Liver (tissue), 9 donors: ENCODE results near the gene SH3BP5. TPM values are rescaled to one million over a fixed set of nuclear protein-coding genes. Genes with fewer than 3 reads are reported as not detected.

ENCODE experiments used
- DNase-seq: peaks from one replicate; pipeline ENCODE4 v3.0.0-alpha.2; 2017; ENCODE audit warnings: low spot score
- H3K27ac ChIP-seq, 2 donors: one replicate each; pipeline ENCODE4 v1.7.0; 2013; ENCODE audit warnings: inconsistent platforms in 2 of 2, low read length in 2 of 2, control low read depth in 1 of 2, low read depth in 1 of 2, mild to moderate bottlenecking in 1 of 2
- H3K27me3 ChIP-seq, 4 donors: one replicate each; pipeline versions ENCODE4 v1.6.1 to v1.7.0; 2013; ENCODE audit warnings: low read length in 3 of 4, inconsistent platforms in 1 of 4, mild to moderate bottlenecking in 1 of 4, moderate library complexity in 1 of 4; ENCODE audit not compliant: control insufficient read depth in 4 of 4, insufficient read depth in 4 of 4
- H3K36me3 ChIP-seq, 4 donors: one replicate each; pipeline versions ENCODE4 v1.6.1 to v1.7.0; 2013; ENCODE audit warnings: low read length in 3 of 4, mild to moderate bottlenecking in 3 of 4, low read depth in 1 of 4, moderate library complexity in 1 of 4; ENCODE audit not compliant: control insufficient read depth in 4 of 4, insufficient read depth in 3 of 4
- H3K4me1 ChIP-seq, 4 donors: one replicate each; pipeline versions ENCODE4 v1.6.1 to v1.7.0; 2013; ENCODE audit warnings: low read length in 3 of 4, mild to moderate bottlenecking in 3 of 4, moderate library complexity in 1 of 4; ENCODE audit not compliant: control insufficient read depth in 4 of 4, insufficient read depth in 4 of 4
- H3K4me3 ChIP-seq, 3 donors: one replicate each; pipeline versions ENCODE4 v1.6.1 to v1.7.0; 2013; ENCODE audit warnings: low read length in 3 of 3, control low read depth in 1 of 3, low read depth in 1 of 3, mild to moderate bottlenecking in 1 of 3
- H3K9ac ChIP-seq, 2 donors: one replicate each; pipeline ENCODE4 v1.7.0; 2013; ENCODE audit warnings: low read length in 2 of 2, mild to moderate bottlenecking in 2 of 2, moderate library complexity in 2 of 2, control low read depth in 1 of 2, low read depth in 1 of 2
- H3K9me3 ChIP-seq, 4 donors: one replicate each; pipeline versions ENCODE4 v1.6.1 to v1.7.0; 2013; ENCODE audit warnings: low read length in 3 of 4; ENCODE audit not compliant: control insufficient read depth in 4 of 4
- ATF3 ChIP-seq: IDR thresholded peaks from 2 replicates; pipeline ENCODE4 v1.6.1; 2016; ENCODE audit warnings: antibody characterized with exemption
- CTCF ChIP-seq: fragments of 150-350 bp; IDR thresholded peaks from 2 replicates; pipeline ENCODE4 v1.5.1; 2017; ENCODE audit warnings: improper control_type of control experiment, low read depth, low read length; ENCODE audit not compliant: missing input control
- EGR1 ChIP-seq, 2 donors: IDR thresholded peaks; 2 replicates each; pipeline ENCODE4 v1.6.1; 2016 to 2018; ENCODE audit warnings: antibody characterized with exemption in 2 of 2, low read depth in 2 of 2
- FOXA1 ChIP-seq: IDR thresholded peaks from 2 replicates; pipeline ENCODE4 v1.6.1; 2016; ENCODE audit warnings: antibody characterized with exemption
- FOXA2 ChIP-seq: IDR thresholded peaks from 2 replicates; pipeline ENCODE4 v1.6.1; 2016; ENCODE audit warnings: antibody characterized with exemption
- GABPA ChIP-seq, 2 donors: IDR thresholded peaks in 1 of 2; conservative IDR thresholded peaks in 1 of 2; 2 replicates each; pipeline ENCODE4 v1.6.1; 2016; ENCODE audit warnings: antibody characterized with exemption in 2 of 2, mild to moderate bottlenecking in 1 of 2, moderate library complexity in 1 of 2
- HNF4A ChIP-seq, 2 donors: conservative IDR thresholded peaks; 2 replicates each; pipeline ENCODE4 v1.6.1; 2016; ENCODE audit warnings: antibody characterized with exemption in 2 of 2, mild to moderate bottlenecking in 2 of 2
- HNF4G ChIP-seq: IDR thresholded peaks from 2 replicates; pipeline ENCODE4 v1.6.1; 2016; ENCODE audit warnings: antibody characterized with exemption
- JUND ChIP-seq, 2 donors: IDR thresholded peaks; 2 replicates each; pipeline ENCODE4 v1.6.1; 2016; ENCODE audit warnings: antibody characterized with exemption in 2 of 2
- MAX ChIP-seq: IDR thresholded peaks from 2 replicates; pipeline ENCODE4 v1.6.1; 2016; ENCODE audit warnings: antibody characterized with exemption
- NR2F2 ChIP-seq: IDR thresholded peaks from 2 replicates; pipeline ENCODE4 v1.6.1; 2016; ENCODE audit warnings: antibody characterized with exemption
- RAD21 ChIP-seq, 2 donors: IDR thresholded peaks; 2 replicates each; pipeline ENCODE4 v1.6.1; 2016; ENCODE audit warnings: antibody characterized with exemption in 2 of 2, mild to moderate bottlenecking in 2 of 2
- REST ChIP-seq: IDR thresholded peaks from 2 replicates; pipeline ENCODE4 v1.6.1; 2016; ENCODE audit warnings: antibody characterized with exemption, mild to moderate bottlenecking
- RXRA ChIP-seq, 2 donors: IDR thresholded peaks; 2 replicates each; pipeline ENCODE4 v1.6.1; 2017 to 2018; ENCODE audit warnings: antibody characterized with exemption in 2 of 2, mild to moderate bottlenecking in 1 of 2
- SP1 ChIP-seq: IDR thresholded peaks from 2 replicates; pipeline ENCODE4 v1.6.1; 2018; ENCODE audit warnings: antibody characterized with exemption, mild to moderate bottlenecking
- TAF1 ChIP-seq: conservative IDR thresholded peaks from 2 replicates; pipeline ENCODE4 v1.6.1; 2016; ENCODE audit warnings: antibody characterized with exemption, mild to moderate bottlenecking
- YY1 ChIP-seq: IDR thresholded peaks from 2 replicates; pipeline ENCODE4 v1.6.1; 2016; ENCODE audit warnings: antibody characterized with exemption, mild to moderate bottlenecking
- WGBS: extraction: QIAGEN DNeasy Blood & Tissue Kit; methylation state at CpG from one replicate; pipeline ENCODE4 v1.1.7; 2013; 5-methylcytosine and 5-hydroxymethylcytosine counted together
- polyA plus RNA-seq, 2 donors: library from polyadenylated mRNA; stranded (reverse) in 1 of 2; unstranded in 1 of 2; fragments of 200-250 nt in 1 of 2; fragments of >200 nt in 1 of 2; fragmentation: Nextera tagmentation in 1 of 2; extraction: Ambion mirVana in 1 of 2; gene quantifications; one replicate each; pipeline versions ENCODE4 v1.2.1 to v1.2.3, GENCODE V29; 2013 to 2015
- total RNA-seq, 2 donors: library from RNA; depleted of rRNA; stranded (reverse); fragments of >200 nt; gene quantifications; one replicate each; pipeline ENCODE4 v1.2.3, GENCODE V29; 2014
- TF ChIP-seq, protein P1 (sequence below): IDR thresholded peaks from 2 replicates; pipeline ENCODE4 v1.6.1; 2016; ENCODE audit warnings: antibody characterized with exemption
- donor health status: healthy.
- donor health status: healthy.
- donor health status: healthy.
- donor health status: healthy.
- donor health status: healthy.

SH3BP5 gene
- total and polyA plus RNA-seq, 4 donors = 3.5 to 17.9 (median 11.8) TPM

GRCh38 chr3:15309662-15310335 is 22.6 kb downstream of the SH3BP5 start:
- TF ChIP-seq FOXA1 = no peak
- no peak for TF ChIP-seq SP1
- TF ChIP-seq, protein P1, sequence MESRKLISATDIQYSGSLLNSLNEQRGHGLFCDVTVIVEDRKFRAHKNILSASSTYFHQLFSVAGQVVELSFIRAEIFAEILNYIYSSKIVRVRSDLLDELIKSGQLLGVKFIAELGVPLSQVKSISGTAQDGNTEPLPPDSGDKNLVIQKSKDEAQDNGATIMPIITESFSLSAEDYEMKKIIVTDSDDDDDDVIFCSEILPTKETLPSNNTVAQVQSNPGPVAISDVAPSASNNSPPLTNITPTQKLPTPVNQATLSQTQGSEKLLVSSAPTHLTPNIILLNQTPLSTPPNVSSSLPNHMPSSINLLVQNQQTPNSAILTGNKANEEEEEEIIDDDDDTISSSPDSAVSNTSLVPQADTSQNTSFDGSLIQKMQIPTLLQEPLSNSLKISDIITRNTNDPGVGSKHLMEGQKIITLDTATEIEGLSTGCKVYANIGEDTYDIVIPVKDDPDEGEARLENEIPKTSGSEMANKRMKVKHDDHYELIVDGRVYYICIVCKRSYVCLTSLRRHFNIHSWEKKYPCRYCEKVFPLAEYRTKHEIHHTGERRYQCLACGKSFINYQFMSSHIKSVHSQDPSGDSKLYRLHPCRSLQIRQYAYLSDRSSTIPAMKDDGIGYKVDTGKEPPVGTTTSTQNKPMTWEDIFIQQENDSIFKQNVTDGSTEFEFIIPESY = no peak
- no peak for TF ChIP-seq MAX
- no peak for TF ChIP-seq YY1
- TF ChIP-seq RXRA (IDR thresholded peaks at IDR 0.05) = no peak
- no peak for TF ChIP-seq GABPA (IDR thresholded peaks at IDR 0.05 in 1 of 2, conservative IDR thresholded peaks at IDR 0.05 in 1 of 2)
- no peak for TF ChIP-seq FOXA2
- TF ChIP-seq EGR1 (IDR thresholded peaks at IDR 0.05; ENCODE audit: low read depth in 2 of 2) = no peak
- TF ChIP-seq NR2F2 = no peak
- TF ChIP-seq CTCF = no peak
- no peak for TF ChIP-seq HNF4G
- no peak for TF ChIP-seq HNF4A (conservative IDR thresholded peaks at IDR 0.05)
- TF ChIP-seq REST = no peak
- TF ChIP-seq JUND (IDR thresholded peaks at IDR 0.05) = no peak
- TF ChIP-seq RAD21 (IDR thresholded peaks at IDR 0.05) = no peak
- no peak for TF ChIP-seq ATF3
- TF ChIP-seq TAF1 = no peak
- Histone ChIP-seq H3K9me3 (no peaks in the 10 kb centered on the region), H3K36me3 (no peaks in the 10 kb centered on the region), H3K4me3 (no peak overlapping the region), H3K9ac (no peak overlapping the region), H3K4me1 (no peaks in the 10 kb centered on the region), H3K27ac (no peak overlapping the region), H3K27me3 (no peaks in the 10 kb centered on the region)
- 81% methylated on average over 6 of the region's 6 CpGs for WGBS
- DNase-seq = no peak
